WTC11 (cell line): ENCODE measurements around the gene CEACAM4. TPM values are rescaled to one million over a fixed set of nuclear protein-coding genes. Genes with fewer than 3 reads are reported as not detected.

Experiments used
- ATAC-seq: fragments of 200-7000 bp; cut with Tn5 transposase; 2 replicates; pipeline ENCODE4 v1.10.0; 2021; ENCODE audit warnings: mild to moderate bottlenecking, moderate library complexity
- CTCF ChIA-PET: fragments of 300-600 bp; sonication (Branson Sonifier 250); formaldehyde crosslinking; loops from one replicate; lab custom pipeline; 2021; ENCODE audit warnings: antibody characterized with exemption; lab: Charles Lee
- POLR2A ChIA-PET: fragments of 350-600 bp; sonication (Branson Sonifier 250); formaldehyde crosslinking; loops from one replicate; lab custom pipeline; 2021; ENCODE audit warnings: antibody characterized with exemption; lab: Charles Lee
- DNase-seq: peaks from one replicate; pipeline ENCODE4 v3.0.0; 2021; ENCODE audit warnings: low spot score
- H3K27ac Mint-ChIP-seq: 2 replicates; pipeline ENCODE4 v1.8.0; 2021; ENCODE audit warnings: mixed read lengths
- H3K27me3 Mint-ChIP-seq: 2 replicates; pipeline ENCODE4 v1.8.0; 2021; ENCODE audit warnings: low read depth, mild to moderate bottlenecking, moderate library complexity, mixed read lengths
- H3K36me3 Mint-ChIP-seq: 2 replicates; pipeline ENCODE4 v1.8.0; 2021; ENCODE audit warnings: mixed read lengths
- H3K4me1 Mint-ChIP-seq: 2 replicates; pipeline ENCODE4 v1.8.0; 2022; ENCODE audit warnings: mixed read lengths
- H3K4me3 Mint-ChIP-seq: 2 replicates; pipeline ENCODE4 v1.8.0; 2021; ENCODE audit warnings: mild to moderate bottlenecking, moderate library complexity, mixed read lengths
- H3K9me3 Mint-ChIP-seq: 2 replicates; pipeline ENCODE4 v1.8.0; 2021; ENCODE audit warnings: mixed read lengths
- FOXP1 ChIP-seq: sonication (generic); formaldehyde crosslinking; IDR thresholded peaks from 2 replicates; pipeline ENCODE4 v1.8.0; 2022; ENCODE audit warnings: missing genetic modification reagents, mild to moderate bottlenecking, moderate library complexity, borderline replicate concordance
- KAT7 ChIP-seq: sonication (generic); formaldehyde crosslinking; IDR thresholded peaks from 2 replicates; pipeline ENCODE4 v1.8.1; 2023; ENCODE audit warnings: missing genetic modification reagents, mild to moderate bottlenecking, borderline replicate concordance
- MXD4 ChIP-seq: fragments of 250-450 bp; sonication (Bioruptor Pico); IDR thresholded peaks from 2 replicates; pipeline ENCODE4 v1.8.0; 2021; ENCODE audit warnings: mild to moderate bottlenecking, moderate library complexity, borderline replicate concordance
- MYBL2 ChIP-seq: sonication (generic); formaldehyde crosslinking; IDR thresholded peaks from 2 replicates; pipeline ENCODE4 v1.8.1; 2023; ENCODE audit warnings: mild to moderate bottlenecking, moderate library complexity, missing genetic modification reagents
- NFATC4 ChIP-seq: fragments of 250-450 bp; sonication (Bioruptor Pico); IDR thresholded peaks from 2 replicates; pipeline ENCODE4 v1.9.0; 2021; ENCODE audit warnings: mild to moderate bottlenecking
- NFYB ChIP-seq: sonication (generic); formaldehyde crosslinking; conservative IDR thresholded peaks from 2 replicates; pipeline ENCODE4 v1.8.0; 2022; ENCODE audit warnings: low read depth, missing genetic modification reagents
- OVOL2 ChIP-seq: fragments of 250-450 bp; sonication (Bioruptor Pico); IDR thresholded peaks from 2 replicates; pipeline ENCODE4 v1.9.0; 2021; ENCODE audit warnings: mild to moderate bottlenecking, borderline replicate concordance
- RORB ChIP-seq: fragments of 250-450 bp; sonication (Bioruptor Pico); IDR thresholded peaks from 2 replicates; pipeline ENCODE4 v1.9.0; 2021; ENCODE audit warnings: mild to moderate bottlenecking
- TEAD1 ChIP-seq: sonication (generic); formaldehyde crosslinking; IDR thresholded peaks from 2 replicates; pipeline ENCODE4 v1.8.0; 2022; ENCODE audit warnings: mild to moderate bottlenecking, missing genetic modification reagents
- TP53 ChIP-seq: sonication (generic); formaldehyde crosslinking; IDR thresholded peaks from 2 replicates; pipeline ENCODE4 v1.8.1; 2023; ENCODE audit warnings: mild to moderate bottlenecking, missing genetic modification reagents
- ZNF317 ChIP-seq: sonication (generic); formaldehyde crosslinking; IDR thresholded peaks from 2 replicates; pipeline ENCODE4 v1.8.1; 2023; ENCODE audit warnings: low read depth, mild to moderate bottlenecking, moderate library complexity, missing genetic modification reagents, borderline replicate concordance
- ZNF423 ChIP-seq: fragments of 250-450 bp; sonication (Bioruptor Pico); IDR thresholded peaks from 2 replicates; pipeline ENCODE4 v2.1.2; 2022; ENCODE audit warnings: mild to moderate bottlenecking, moderate library complexity
- total RNA-seq: library from RNA; stranded (reverse); gene quantifications from 3 replicates; pipeline ENCODE4 v1.2.3, GENCODE V29; 2021
- TF ChIP-seq, protein P1 (sequence below): sonication (generic); formaldehyde crosslinking; IDR thresholded peaks from 2 replicates; pipeline ENCODE4 v1.8.1; 2023; ENCODE audit warnings: mild to moderate bottlenecking, missing genetic modification reagents, borderline replicate concordance
- TF ChIP-seq, protein P2 (sequence below): sonication (generic); formaldehyde crosslinking; IDR thresholded peaks from 2 replicates; pipeline ENCODE4 v1.8.1; 2022; ENCODE audit warnings: missing genetic modification reagents, borderline replicate concordance
- TF ChIP-seq, protein P3 (sequence below): sonication (generic); formaldehyde crosslinking; IDR thresholded peaks from 2 replicates; pipeline ENCODE4 v1.8.0; 2022; ENCODE audit warnings: mild to moderate bottlenecking, missing genetic modification reagents
- TF ChIP-seq, protein P4 (sequence below): sonication (generic); formaldehyde crosslinking; IDR thresholded peaks from 2 replicates; pipeline ENCODE4 v1.8.1; 2023; ENCODE audit warnings: mild to moderate bottlenecking, missing genetic modification reagents
- TF ChIP-seq, protein P5 (sequence below): sonication (generic); formaldehyde crosslinking; IDR thresholded peaks from 2 replicates; pipeline ENCODE4 v1.8.1; 2022; ENCODE audit warnings: low read depth, mild to moderate bottlenecking, moderate library complexity, missing genetic modification reagents, borderline replicate concordance
- TF ChIP-seq, protein P6 (sequence below): fragments of 250-450 bp; sonication (Bioruptor Pico); IDR thresholded peaks from 2 replicates; pipeline ENCODE4 v1.9.0; 2021; ENCODE audit warnings: mild to moderate bottlenecking
- TF ChIP-seq, protein P7 (sequence below): sonication (generic); formaldehyde crosslinking; IDR thresholded peaks from 2 replicates; pipeline ENCODE4 v1.8.1; 2023; ENCODE audit warnings: mild to moderate bottlenecking, missing genetic modification reagents, moderate library complexity
- TF ChIP-seq, protein P8 (sequence below): fragments of 250-450 bp; sonication (Bioruptor Pico); IDR thresholded peaks from 2 replicates; pipeline ENCODE4 v1.9.0; 2021; ENCODE audit warnings: moderate library complexity, mild to moderate bottlenecking, inconsistent platforms, borderline replicate concordance

CEACAM4 gene
- total RNA-seq, 1 experiment from 2014 or later = not detected

DNA sequence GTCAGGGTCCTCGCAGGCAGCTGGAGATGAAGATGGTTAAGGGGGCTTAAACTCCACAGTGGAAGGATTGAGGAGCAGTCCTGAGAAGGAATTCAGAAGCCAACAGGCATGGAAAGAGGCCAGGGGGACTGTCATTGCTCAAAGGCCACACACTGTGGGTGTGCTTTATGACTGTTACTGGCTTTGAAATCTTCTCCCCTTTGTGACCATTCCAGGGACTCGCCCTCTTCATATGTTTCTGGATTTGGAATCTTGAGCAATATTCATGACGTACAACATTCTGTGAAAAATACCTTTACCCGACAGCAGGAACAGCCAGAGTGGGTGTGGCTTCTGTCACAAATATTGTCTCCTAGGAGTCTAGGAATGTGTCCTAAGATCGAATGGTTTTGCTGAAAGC, 44.6 kb upstream of the CEACAM4 start (continued):
- TF ChIP-seq, protein P1, sequence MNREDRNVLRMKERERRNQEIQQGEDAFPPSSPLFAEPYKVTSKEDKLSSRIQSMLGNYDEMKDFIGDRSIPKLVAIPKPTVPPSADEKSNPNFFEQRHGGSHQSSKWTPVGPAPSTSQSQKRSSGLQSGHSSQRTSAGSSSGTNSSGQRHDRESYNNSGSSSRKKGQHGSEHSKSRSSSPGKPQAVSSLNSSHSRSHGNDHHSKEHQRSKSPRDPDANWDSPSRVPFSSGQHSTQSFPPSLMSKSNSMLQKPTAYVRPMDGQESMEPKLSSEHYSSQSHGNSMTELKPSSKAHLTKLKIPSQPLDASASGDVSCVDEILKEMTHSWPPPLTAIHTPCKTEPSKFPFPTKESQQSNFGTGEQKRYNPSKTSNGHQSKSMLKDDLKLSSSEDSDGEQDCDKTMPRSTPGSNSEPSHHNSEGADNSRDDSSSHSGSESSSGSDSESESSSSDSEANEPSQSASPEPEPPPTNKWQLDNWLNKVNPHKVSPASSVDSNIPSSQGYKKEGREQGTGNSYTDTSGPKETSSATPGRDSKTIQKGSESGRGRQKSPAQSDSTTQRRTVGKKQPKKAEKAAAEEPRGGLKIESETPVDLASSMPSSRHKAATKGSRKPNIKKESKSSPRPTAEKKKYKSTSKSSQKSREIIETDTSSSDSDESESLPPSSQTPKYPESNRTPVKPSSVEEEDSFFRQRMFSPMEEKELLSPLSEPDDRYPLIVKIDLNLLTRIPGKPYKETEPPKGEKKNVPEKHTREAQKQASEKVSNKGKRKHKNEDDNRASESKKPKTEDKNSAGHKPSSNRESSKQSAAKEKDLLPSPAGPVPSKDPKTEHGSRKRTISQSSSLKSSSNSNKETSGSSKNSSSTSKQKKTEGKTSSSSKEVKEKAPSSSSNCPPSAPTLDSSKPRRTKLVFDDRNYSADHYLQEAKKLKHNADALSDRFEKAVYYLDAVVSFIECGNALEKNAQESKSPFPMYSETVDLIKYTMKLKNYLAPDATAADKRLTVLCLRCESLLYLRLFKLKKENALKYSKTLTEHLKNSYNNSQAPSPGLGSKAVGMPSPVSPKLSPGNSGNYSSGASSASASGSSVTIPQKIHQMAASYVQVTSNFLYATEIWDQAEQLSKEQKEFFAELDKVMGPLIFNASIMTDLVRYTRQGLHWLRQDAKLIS (CRISPR knock-in tag) = no peak
- TF ChIP-seq, protein P2, sequence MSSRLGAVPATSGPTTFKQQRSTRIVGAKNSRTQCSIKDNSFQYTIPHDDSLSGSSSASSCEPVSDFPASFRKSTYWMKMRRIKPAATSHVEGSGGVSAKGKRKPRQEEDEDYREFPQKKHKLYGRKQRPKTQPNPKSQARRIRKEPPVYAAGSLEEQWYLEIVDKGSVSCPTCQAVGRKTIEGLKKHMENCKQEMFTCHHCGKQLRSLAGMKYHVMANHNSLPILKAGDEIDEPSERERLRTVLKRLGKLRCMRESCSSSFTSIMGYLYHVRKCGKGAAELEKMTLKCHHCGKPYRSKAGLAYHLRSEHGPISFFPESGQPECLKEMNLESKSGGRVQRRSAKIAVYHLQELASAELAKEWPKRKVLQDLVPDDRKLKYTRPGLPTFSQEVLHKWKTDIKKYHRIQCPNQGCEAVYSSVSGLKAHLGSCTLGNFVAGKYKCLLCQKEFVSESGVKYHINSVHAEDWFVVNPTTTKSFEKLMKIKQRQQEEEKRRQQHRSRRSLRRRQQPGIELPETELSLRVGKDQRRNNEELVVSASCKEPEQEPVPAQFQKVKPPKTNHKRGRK = no peak
- TF ChIP-seq ZNF317 (CRISPR knock-in tag) (no peak), ZNF423 (CRISPR knock-in tag) (no peak)

DNA sequence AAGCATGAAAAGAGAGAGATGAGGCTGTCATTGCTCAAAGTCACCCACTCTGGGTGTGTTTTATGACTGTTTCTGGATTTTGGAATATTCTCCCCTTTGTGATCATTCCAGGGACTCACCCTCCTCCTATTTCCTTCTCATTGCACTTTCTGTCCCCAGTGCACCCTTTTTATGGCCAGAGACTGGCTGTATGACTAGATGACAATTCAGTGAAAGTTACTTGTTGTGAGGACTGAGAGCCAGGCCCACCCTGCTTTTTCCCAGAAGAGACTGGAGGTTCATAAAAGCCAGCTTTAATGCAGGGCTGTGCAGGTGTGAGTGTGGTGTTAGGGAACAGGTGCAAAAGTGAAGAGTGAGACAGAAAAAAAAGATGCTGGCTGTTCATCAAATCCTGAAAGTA, 43.9 kb upstream of the CEACAM4 start:
- ATAC-seq = no peak
- H3K27me3 Mint-ChIP-seq = peaks cover 66% of the 10 kb centered on the region
- H3K36me3 Mint-ChIP-seq = peaks cover 4% of the 10 kb centered on the region
- H3K9me3 Mint-ChIP-seq = peaks cover 34% of the 10 kb centered on the region
- CTCF ChIA-PET = interaction anchor here (1.1 to 1.4 kb wide), 3 partner anchors 24 to 36 kb away, joined by 3 to 4 read pairs (median 4); no protein-coding TSS in a partner anchor
- POLR2A ChIA-PET = no interaction called here
- H3K4me3 Mint-ChIP-seq = no peak overlapping the region
- no peak for DNase-seq
- no peak overlapping the region for H3K27ac Mint-ChIP-seq
- H3K4me1 Mint-ChIP-seq = no peaks in the 10 kb centered on the region
- TF ChIP-seq MXD4 (CRISPR knock-in tag) = no peak
- no peak for TF ChIP-seq OVOL2 (CRISPR knock-in tag)
- TF ChIP-seq, protein P3, sequence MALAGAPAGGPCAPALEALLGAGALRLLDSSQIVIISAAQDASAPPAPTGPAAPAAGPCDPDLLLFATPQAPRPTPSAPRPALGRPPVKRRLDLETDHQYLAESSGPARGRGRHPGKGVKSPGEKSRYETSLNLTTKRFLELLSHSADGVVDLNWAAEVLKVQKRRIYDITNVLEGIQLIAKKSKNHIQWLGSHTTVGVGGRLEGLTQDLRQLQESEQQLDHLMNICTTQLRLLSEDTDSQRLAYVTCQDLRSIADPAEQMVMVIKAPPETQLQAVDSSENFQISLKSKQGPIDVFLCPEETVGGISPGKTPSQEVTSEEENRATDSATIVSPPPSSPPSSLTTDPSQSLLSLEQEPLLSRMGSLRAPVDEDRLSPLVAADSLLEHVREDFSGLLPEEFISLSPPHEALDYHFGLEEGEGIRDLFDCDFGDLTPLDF (CRISPR knock-in tag) = no peak
- TF ChIP-seq TEAD1 = no peak
- TF ChIP-seq, protein P4, sequence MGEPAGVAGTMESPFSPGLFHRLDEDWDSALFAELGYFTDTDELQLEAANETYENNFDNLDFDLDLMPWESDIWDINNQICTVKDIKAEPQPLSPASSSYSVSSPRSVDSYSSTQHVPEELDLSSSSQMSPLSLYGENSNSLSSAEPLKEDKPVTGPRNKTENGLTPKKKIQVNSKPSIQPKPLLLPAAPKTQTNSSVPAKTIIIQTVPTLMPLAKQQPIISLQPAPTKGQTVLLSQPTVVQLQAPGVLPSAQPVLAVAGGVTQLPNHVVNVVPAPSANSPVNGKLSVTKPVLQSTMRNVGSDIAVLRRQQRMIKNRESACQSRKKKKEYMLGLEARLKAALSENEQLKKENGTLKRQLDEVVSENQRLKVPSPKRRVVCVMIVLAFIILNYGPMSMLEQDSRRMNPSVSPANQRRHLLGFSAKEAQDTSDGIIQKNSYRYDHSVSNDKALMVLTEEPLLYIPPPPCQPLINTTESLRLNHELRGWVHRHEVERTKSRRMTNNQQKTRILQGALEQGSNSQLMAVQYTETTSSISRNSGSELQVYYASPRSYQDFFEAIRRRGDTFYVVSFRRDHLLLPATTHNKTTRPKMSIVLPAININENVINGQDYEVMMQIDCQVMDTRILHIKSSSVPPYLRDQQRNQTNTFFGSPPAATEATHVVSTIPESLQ (CRISPR knock-in tag) = no peak
- TF ChIP-seq, protein P5, sequence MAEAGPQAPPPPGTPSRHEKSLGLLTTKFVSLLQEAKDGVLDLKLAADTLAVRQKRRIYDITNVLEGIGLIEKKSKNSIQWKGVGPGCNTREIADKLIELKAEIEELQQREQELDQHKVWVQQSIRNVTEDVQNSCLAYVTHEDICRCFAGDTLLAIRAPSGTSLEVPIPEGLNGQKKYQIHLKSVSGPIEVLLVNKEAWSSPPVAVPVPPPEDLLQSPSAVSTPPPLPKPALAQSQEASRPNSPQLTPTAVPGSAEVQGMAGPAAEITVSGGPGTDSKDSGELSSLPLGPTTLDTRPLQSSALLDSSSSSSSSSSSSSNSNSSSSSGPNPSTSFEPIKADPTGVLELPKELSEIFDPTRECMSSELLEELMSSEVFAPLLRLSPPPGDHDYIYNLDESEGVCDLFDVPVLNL (CRISPR knock-in tag) = no peak
- TF ChIP-seq, protein P6, sequence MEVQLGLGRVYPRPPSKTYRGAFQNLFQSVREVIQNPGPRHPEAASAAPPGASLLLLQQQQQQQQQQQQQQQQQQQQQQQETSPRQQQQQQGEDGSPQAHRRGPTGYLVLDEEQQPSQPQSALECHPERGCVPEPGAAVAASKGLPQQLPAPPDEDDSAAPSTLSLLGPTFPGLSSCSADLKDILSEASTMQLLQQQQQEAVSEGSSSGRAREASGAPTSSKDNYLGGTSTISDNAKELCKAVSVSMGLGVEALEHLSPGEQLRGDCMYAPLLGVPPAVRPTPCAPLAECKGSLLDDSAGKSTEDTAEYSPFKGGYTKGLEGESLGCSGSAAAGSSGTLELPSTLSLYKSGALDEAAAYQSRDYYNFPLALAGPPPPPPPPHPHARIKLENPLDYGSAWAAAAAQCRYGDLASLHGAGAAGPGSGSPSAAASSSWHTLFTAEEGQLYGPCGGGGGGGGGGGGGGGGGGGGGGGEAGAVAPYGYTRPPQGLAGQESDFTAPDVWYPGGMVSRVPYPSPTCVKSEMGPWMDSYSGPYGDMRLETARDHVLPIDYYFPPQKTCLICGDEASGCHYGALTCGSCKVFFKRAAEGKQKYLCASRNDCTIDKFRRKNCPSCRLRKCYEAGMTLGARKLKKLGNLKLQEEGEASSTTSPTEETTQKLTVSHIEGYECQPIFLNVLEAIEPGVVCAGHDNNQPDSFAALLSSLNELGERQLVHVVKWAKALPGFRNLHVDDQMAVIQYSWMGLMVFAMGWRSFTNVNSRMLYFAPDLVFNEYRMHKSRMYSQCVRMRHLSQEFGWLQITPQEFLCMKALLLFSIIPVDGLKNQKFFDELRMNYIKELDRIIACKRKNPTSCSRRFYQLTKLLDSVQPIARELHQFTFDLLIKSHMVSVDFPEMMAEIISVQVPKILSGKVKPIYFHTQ (CRISPR knock-in tag) = no peak
- TF ChIP-seq RORB = no peak
- TF ChIP-seq TP53 (CRISPR knock-in tag) = no peak
- no peak for TF ChIP-seq KAT7 (CRISPR knock-in tag)
- no peak for TF ChIP-seq MYBL2 (CRISPR knock-in tag)
- TF ChIP-seq, protein P7, sequence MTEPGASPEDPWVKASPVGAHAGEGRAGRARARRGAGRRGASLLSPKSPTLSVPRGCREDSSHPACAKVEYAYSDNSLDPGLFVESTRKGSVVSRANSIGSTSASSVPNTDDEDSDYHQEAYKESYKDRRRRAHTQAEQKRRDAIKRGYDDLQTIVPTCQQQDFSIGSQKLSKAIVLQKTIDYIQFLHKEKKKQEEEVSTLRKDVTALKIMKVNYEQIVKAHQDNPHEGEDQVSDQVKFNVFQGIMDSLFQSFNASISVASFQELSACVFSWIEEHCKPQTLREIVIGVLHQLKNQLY (CRISPR knock-in tag) = no peak
- no peak for TF ChIP-seq FOXP1 (CRISPR knock-in tag)
- TF ChIP-seq NFYB (CRISPR knock-in tag) = no peak
- TF ChIP-seq, protein P8, sequence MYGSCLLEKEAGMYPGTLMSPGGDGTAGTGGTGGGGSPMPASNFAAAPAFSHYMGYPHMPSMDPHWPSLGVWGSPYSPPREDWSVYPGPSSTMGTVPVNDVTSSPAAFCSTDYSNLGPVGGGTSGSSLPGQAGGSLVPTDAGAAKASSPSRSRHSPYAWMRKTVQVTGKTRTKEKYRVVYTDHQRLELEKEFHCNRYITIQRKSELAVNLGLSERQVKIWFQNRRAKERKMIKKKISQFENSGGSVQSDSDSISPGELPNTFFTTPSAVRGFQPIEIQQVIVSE (CRISPR knock-in tag) = no peak
- no peak for TF ChIP-seq NFATC4 (CRISPR knock-in tag)
